ENCODE data around the gene OSBPL6.
A peak's percentile ranks its signal among the peaks of the same experiment; 100 is the strongest.

The OSBPL6 gene

GRCh38 chr2:178280244-178280852, 86.0 kb downstream of the OSBPL6 start:
- H3K36me3 ChIP-seq (ENCODE audit: insufficient read depth), result no peaks in the 10 kb centered on the region
- peaks cover 4% of the 10 kb centered on the region for H3K4me1 ChIP-seq (ENCODE audit: low read depth, poor library complexity, severe bottlenecking)
- no peaks in the 10 kb centered on the region for H4K20me1 ChIP-seq (ENCODE audit: insufficient read depth)
- H3K4me3 ChIP-seq (IDR thresholded peaks at IDR 0.05; ENCODE audit: insufficient read depth, low read depth, low read length), result no peak overlapping the region
- H3K27me3 ChIP-seq (ENCODE audit: insufficient read depth, low read depth), result no peaks in the 10 kb centered on the region
- no peaks in the 10 kb centered on the region for H3K79me2 ChIP-seq (ENCODE audit: insufficient read depth, low read depth)
- no peak overlapping the region for H2AFZ ChIP-seq (ENCODE audit: low read depth)
- H3K4me2 ChIP-seq, result no peak overlapping the region
- H3K9ac ChIP-seq, result no peak overlapping the region
- H3K27ac ChIP-seq, result no peak overlapping the region
- TF ChIP-seq CTCF (conservative IDR thresholded peaks at IDR 0.05; ENCODE audit: low read depth, low read length), result peak; percentile 80

GRCh38 chr2:178282075-178282815, 87.9 kb downstream of the OSBPL6 start:
- Histone ChIP-seq H4K20me1 (ENCODE audit: insufficient read depth) (no peaks in the 10 kb centered on the region), H3K79me2 (ENCODE audit: insufficient read depth, low read depth) (no peaks in the 10 kb centered on the region), H3K36me3 (ENCODE audit: insufficient read depth) (no peaks in the 10 kb centered on the region), H3K9ac (no peak overlapping the region), H3K4me2 (no peak overlapping the region), H3K27ac (no peak overlapping the region), H3K4me3 (IDR thresholded peaks at IDR 0.05; ENCODE audit: insufficient read depth, low read depth, low read length) (no peak overlapping the region), H2AFZ (ENCODE audit: low read depth) (no peak overlapping the region), H3K4me1 (ENCODE audit: low read depth, poor library complexity, severe bottlenecking) (peaks cover 4% of the 10 kb centered on the region), H3K27me3 (ENCODE audit: insufficient read depth, low read depth) (no peaks in the 10 kb centered on the region)
- no peak for TF ChIP-seq CTCF (conservative IDR thresholded peaks at IDR 0.05; ENCODE audit: low read depth, low read length)

DNA sequence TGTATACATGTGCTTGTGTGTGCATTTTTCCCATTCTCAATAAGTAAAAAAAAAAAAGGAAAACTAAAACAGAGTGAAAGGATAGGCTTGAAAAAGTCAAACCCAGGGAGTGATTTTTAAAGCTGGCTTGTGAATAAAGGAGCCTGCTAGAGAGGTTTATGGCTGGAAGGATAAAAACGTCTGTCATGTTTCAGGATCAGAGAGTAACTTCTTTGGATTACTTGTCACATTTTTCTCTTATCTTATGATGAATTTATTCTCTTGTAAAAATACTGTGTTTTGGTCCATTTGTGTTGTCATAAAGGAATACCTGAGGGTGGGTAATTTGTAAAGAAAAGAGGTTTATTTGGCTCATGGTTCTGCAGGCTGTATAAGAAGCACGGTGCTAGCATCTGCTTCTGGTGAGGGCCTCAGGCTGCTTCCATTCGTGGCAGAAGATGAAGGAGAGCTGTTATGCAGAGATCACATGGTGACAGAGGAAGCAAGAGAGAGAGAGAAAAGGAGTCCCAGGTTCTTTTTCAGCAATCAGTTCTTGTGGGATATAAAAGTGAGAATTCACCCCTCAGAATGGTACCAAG, 89.1 kb downstream of the OSBPL6 start:
- no peaks in the 10 kb centered on the region for H3K36me3 ChIP-seq (ENCODE audit: insufficient read depth)
- H3K27me3 ChIP-seq (ENCODE audit: insufficient read depth, low read depth), result no peaks in the 10 kb centered on the region
- no peak overlapping the region for H3K27ac ChIP-seq
- no peak overlapping the region for H3K4me3 ChIP-seq (IDR thresholded peaks at IDR 0.05; ENCODE audit: insufficient read depth, low read depth, low read length)
- no peak overlapping the region for H3K9ac ChIP-seq
- no peak for TF ChIP-seq CTCF (conservative IDR thresholded peaks at IDR 0.05; ENCODE audit: low read depth, low read length)
- H3K4me1 ChIP-seq (ENCODE audit: low read depth, poor library complexity, severe bottlenecking), result peaks cover 4% of the 10 kb centered on the region
- H4K20me1 ChIP-seq (ENCODE audit: insufficient read depth), result no peaks in the 10 kb centered on the region
- H2AFZ ChIP-seq (ENCODE audit: low read depth), result no peak overlapping the region
- no peak overlapping the region for H3K4me2 ChIP-seq
- no peaks in the 10 kb centered on the region for H3K79me2 ChIP-seq (ENCODE audit: insufficient read depth, low read depth)

GRCh38 chr2:178284613-178285286, 90.4 kb downstream of the OSBPL6 start:
- no peak overlapping the region for H3K27ac ChIP-seq
- no peaks in the 10 kb centered on the region for H3K36me3 ChIP-seq (ENCODE audit: insufficient read depth)
- no peaks in the 10 kb centered on the region for H3K79me2 ChIP-seq (ENCODE audit: insufficient read depth, low read depth)
- no peaks in the 10 kb centered on the region for H4K20me1 ChIP-seq (ENCODE audit: insufficient read depth)
- no peaks in the 10 kb centered on the region for H3K27me3 ChIP-seq (ENCODE audit: insufficient read depth, low read depth)
- H2AFZ ChIP-seq (ENCODE audit: low read depth), result no peak overlapping the region
- H3K9ac ChIP-seq, result no peak overlapping the region
- H3K4me3 ChIP-seq (IDR thresholded peaks at IDR 0.05; ENCODE audit: insufficient read depth, low read depth, low read length), result no peak overlapping the region
- H3K4me2 ChIP-seq, result no peak overlapping the region
- H3K4me1 ChIP-seq (ENCODE audit: low read depth, poor library complexity, severe bottlenecking), result peaks cover 4% of the 10 kb centered on the region
- TF ChIP-seq CTCF (conservative IDR thresholded peaks at IDR 0.05; ENCODE audit: low read depth, low read length), result no peak

Measured in KMS-11 (cell line).